ENCODE data around the gene GATA3. TPM values are rescaled to one million over a fixed set of nuclear protein-coding genes. Genes with fewer than 3 reads are reported as not detected.

GATA3 gene
- total RNA-seq, 1 donor from 2014 or later: 81.0 TPM

GRCh38 chr10:8042721-8043568 is 11.5 kb upstream of the GATA3 start:
- intact Hi-C loops (cut with micrococcal nuclease): loop anchor here (1.0 to 10.0 kb wide), 3 partner anchors 9 to 1262 kb away; no protein-coding TSS in a partner anchor
- Mint-ChIP-seq H3K9me3 (peaks cover 9% of the 10 kb centered on the region), H3K27ac (peak overlapping the region; percentile 29), H3K4me1 (peaks cover 38% of the 10 kb centered on the region), H3K27me3 (peaks cover 95% of the 10 kb centered on the region), H3K4me3 (peak overlapping the region; percentile 16), H3K36me3 (ENCODE audit: low read depth) (peaks cover 12% of the 10 kb centered on the region)
- peak; percentile 58 for DNase-seq

GRCh38 chr10:8043569-8044306 is 10.8 kb upstream of the GATA3 start:
- peaks cover 35% of the 10 kb centered on the region for H3K4me1 Mint-ChIP-seq
- peak; percentile 77 for DNase-seq
- no peak overlapping the region for H3K4me3 Mint-ChIP-seq
- H3K27ac Mint-ChIP-seq: peak overlapping the region; percentile 45
- intact Hi-C loops (cut with micrococcal nuclease): loop anchor here (5.0 to 10.0 kb wide), 2 partner anchors 171 to 1261 kb away; no protein-coding TSS in a partner anchor
- peaks cover 3% of the 10 kb centered on the region for H3K9me3 Mint-ChIP-seq
- H3K27me3 Mint-ChIP-seq: peaks cover 92% of the 10 kb centered on the region
- H3K36me3 Mint-ChIP-seq (ENCODE audit: low read depth): peaks cover 5% of the 10 kb centered on the region

- peaks cover 6% of the 10 kb centered on the region for H3K36me3 Mint-ChIP-seq (ENCODE audit: low read depth)
- peaks cover 37% of the 10 kb centered on the region for H3K4me1 Mint-ChIP-seq
- intact Hi-C loops (cut with micrococcal nuclease): loop anchor here (5.0 to 10.0 kb wide), 2 partner anchors 172 to 1260 kb away; no protein-coding TSS in a partner anchor
- H3K27me3 Mint-ChIP-seq: peaks cover 90% of the 10 kb centered on the region
- DNase-seq: peak; percentile 55
- H3K9me3 Mint-ChIP-seq: peaks cover 2% of the 10 kb centered on the region
- peak overlapping the region; percentile 30 for H3K4me3 Mint-ChIP-seq
- H3K27ac Mint-ChIP-seq: peak overlapping the region; percentile 59
Measured at GRCh38 chr10:8044331-8044907, 10.1 kb upstream of the GATA3 start.

GRCh38 chr10:8044908-8045725 is 9.4 kb upstream of the GATA3 start:
- Mint-ChIP-seq H3K4me3 (peak overlapping the region; percentile 57), H3K9me3 (no peaks in the 10 kb centered on the region), H3K36me3 (ENCODE audit: low read depth) (peaks cover 5% of the 10 kb centered on the region), H3K4me1 (peaks cover 37% of the 10 kb centered on the region), H3K27ac (peak overlapping the region; percentile 6), H3K27me3 (peaks cover 83% of the 10 kb centered on the region)
- intact Hi-C loops (cut with micrococcal nuclease): loop anchor here (1.0 to 10.0 kb wide), 3 partner anchors 10 to 1260 kb away; no protein-coding TSS in a partner anchor
- peak; percentile 68 for DNase-seq

GRCh38 chr10:8045726-8046494 is 8.6 kb upstream of the GATA3 start:
- Mint-ChIP-seq H3K36me3 (ENCODE audit: low read depth) (peaks cover 5% of the 10 kb centered on the region), H3K4me1 (peaks cover 38% of the 10 kb centered on the region), H3K4me3 (peak overlapping the region; percentile 57), H3K9me3 (no peaks in the 10 kb centered on the region), H3K27me3 (peaks cover 78% of the 10 kb centered on the region), H3K27ac (peak overlapping the region; percentile 14)
- intact Hi-C loops (cut with micrococcal nuclease): loop anchor here (1.0 to 10.0 kb wide), 2 partner anchors 11 to 1259 kb away; no protein-coding TSS in a partner anchor
- DNase-seq: peak; percentile 64

- H3K36me3 Mint-ChIP-seq (ENCODE audit: low read depth): peaks cover 8% of the 10 kb centered on the region
- intact Hi-C loops (cut with micrococcal nuclease): loop anchor here (10.0 kb wide), 1 partner anchor 1257 kb away; no protein-coding TSS in a partner anchor
- H3K4me1 Mint-ChIP-seq: peaks cover 41% of the 10 kb centered on the region
- DNase-seq: peak; percentile 68
- peaks cover 72% of the 10 kb centered on the region for H3K27me3 Mint-ChIP-seq
- H3K4me3 Mint-ChIP-seq: no peak overlapping the region
- H3K9me3 Mint-ChIP-seq: no peaks in the 10 kb centered on the region
- H3K27ac Mint-ChIP-seq: peak overlapping the region; percentile 26
Measured at GRCh38 chr10:8047452-8048280, 6.8 kb upstream of the GATA3 start.

GRCh38 chr10:8048281-8049008 is 6.0 kb upstream of the GATA3 start:
- Mint-ChIP-seq H3K27ac (peak overlapping the region; percentile 74), H3K4me1 (peaks cover 43% of the 10 kb centered on the region), H3K4me3 (peak overlapping the region; percentile 74), H3K27me3 (peaks cover 72% of the 10 kb centered on the region), H3K36me3 (ENCODE audit: low read depth) (peaks cover 5% of the 10 kb centered on the region), H3K9me3 (no peaks in the 10 kb centered on the region)
- DNase-seq: peak; percentile 85
- intact Hi-C loops (cut with micrococcal nuclease): loop anchor here (10.0 kb wide), 1 partner anchor 1256 kb away; no protein-coding TSS in a partner anchor

- Mint-ChIP-seq H3K4me3 (peak overlapping the region; percentile 74), H3K27me3 (peaks cover 64% of the 10 kb centered on the region), H3K27ac (peak overlapping the region; percentile 74), H3K36me3 (ENCODE audit: low read depth) (peaks cover 5% of the 10 kb centered on the region), H3K9me3 (no peaks in the 10 kb centered on the region), H3K4me1 (peaks cover 35% of the 10 kb centered on the region)
- intact Hi-C loops (cut with micrococcal nuclease): loop anchor here (10.0 kb wide), 1 partner anchor 1256 kb away; no protein-coding TSS in a partner anchor
- peak; percentile 76 for DNase-seq
Measured at GRCh38 chr10:8049045-8049864, 5.2 kb upstream of the GATA3 start.

- intact Hi-C loops (cut with micrococcal nuclease): loop anchor here (5.0 to 10.0 kb wide), 6 partner anchors 233 to 1255 kb away; partner anchors contain the start of gene TAF3
- Mint-ChIP-seq H3K27me3 (peaks cover 56% of the 10 kb centered on the region), H3K36me3 (ENCODE audit: low read depth) (peaks cover 9% of the 10 kb centered on the region), H3K4me3 (peak overlapping the region; percentile 79), H3K9me3 (no peaks in the 10 kb centered on the region), H3K4me1 (peaks cover 34% of the 10 kb centered on the region), H3K27ac (peak overlapping the region; percentile 51)
- peak; percentile 74 for DNase-seq
Measured at GRCh38 chr10:8049865-8050555, 4.5 kb upstream of the GATA3 start.

GRCh38 chr10:8050556-8051108 is 3.9 kb upstream of the GATA3 start:
- Mint-ChIP-seq H3K27me3 (peaks cover 50% of the 10 kb centered on the region), H3K9me3 (no peaks in the 10 kb centered on the region), H3K36me3 (ENCODE audit: low read depth) (peaks cover 14% of the 10 kb centered on the region), H3K4me1 (peaks cover 28% of the 10 kb centered on the region), H3K4me3 (peak overlapping the region; percentile 79), H3K27ac (peak overlapping the region; percentile 72)
- intact Hi-C loops (cut with micrococcal nuclease): loop anchor here (5.0 to 10.0 kb wide), 5 partner anchors 233 to 1042 kb away; partner anchors contain the start of gene TAF3
- peak; percentile 81 for DNase-seq
